Non-pigmented ciliary epithelial cell (primary cell): Measurements from ENCODE around the gene ASB1.

ENCODE experiments used
- DNase-seq: peaks from one replicate; pipeline ENCODE4 v3.0.0-alpha.2; 2010; ENCODE audit warnings: low read depth

ASB1 gene

GRCh38 chr2:238426568-238427434, at the start of gene ASB1:
ASB1 (plus strand) TSS chr2:238426927; CDS start chr2:238427071, 144 bp downstream.
- DNase-seq = no peak

GRCh38 chr2:238378230-238379095, 48.3 kb upstream of the ASB1 start:
- no peak for DNase-seq

GRCh38 chr2:238379096-238379810, 47.5 kb upstream of the ASB1 start:
- peak; percentile 64 for DNase-seq

- no peak for DNase-seq
Observed at GRCh38 chr2:238380336-238380735, 46.4 kb upstream of the ASB1 start.

- DNase-seq = peak; percentile 51
Observed at GRCh38 chr2:238380785-238381184, 45.9 kb upstream of the ASB1 start.

- DNase-seq = no peak
Observed at GRCh38 chr2:238381341-238382115, 45.2 kb upstream of the ASB1 start.

GRCh38 chr2:238382381-238382781, 44.3 kb upstream of the ASB1 start:
- DNase-seq = no peak

- DNase-seq = no peak
Observed at GRCh38 chr2:238383135-238383534, 43.6 kb upstream of the ASB1 start.

- DNase-seq = no peak
Observed at GRCh38 chr2:238383743-238384380, 42.9 kb upstream of the ASB1 start.

GRCh38 chr2:238387332-238387731, 39.4 kb upstream of the ASB1 start:
- DNase-seq = no peak

GRCh38 chr2:238388794-238389193, 37.9 kb upstream of the ASB1 start:
- DNase-seq = no peak

GRCh38 chr2:238389988-238390589, 36.6 kb upstream of the ASB1 start:
- no peak for DNase-seq

- DNase-seq = no peak
Observed at GRCh38 chr2:238391042-238391689, 35.6 kb upstream of the ASB1 start.

GRCh38 chr2:238396663-238397062, 30.1 kb upstream of the ASB1 start:
- DNase-seq = no peak

GRCh38 chr2:238397356-238397755, 29.4 kb upstream of the ASB1 start:
- no peak for DNase-seq

- no peak for DNase-seq
Observed at GRCh38 chr2:238398577-238398976, 28.1 kb upstream of the ASB1 start.

- DNase-seq = no peak
Observed at GRCh38 chr2:238399094-238399493, 27.6 kb upstream of the ASB1 start.

GRCh38 chr2:238401551-238401950, 25.2 kb upstream of the ASB1 start:
- DNase-seq = no peak

GRCh38 chr2:238403632-238404405, 22.9 kb upstream of the ASB1 start:
- no peak for DNase-seq
